CD4-positive, alpha-beta T cell treated with Interleukin-10 for 1 hour (primary cell): ENCODE measurements around the gene KRTAP5-7.
"Not testable (repeated sequence)": the region's sequence is repeated elsewhere in the genome, so short reads cannot be mapped to it uniquely, and the experiment has no call there.

Source experiments
- DNase-seq: peaks from one replicate; pipeline ENCODE4 v3.0.0-alpha.2; 2020

KRTAP5-7 gene

GRCh38 chr11:71535825-71536224 is 8.8 kb downstream of the KRTAP5-7 start:
- no peak for DNase-seq

- DNase-seq: no peak
These were observed 10.5 kb downstream of the KRTAP5-7 start for GRCh38 chr11:71537537-71537936.

GRCh38 chr11:71537977-71538665 is 11.1 kb downstream of the KRTAP5-7 start, which contains the start of gene KRTAP5-8:
KRTAP5-8 (plus strand) TSS chr11:71538025; CDS start chr11:71538056, 31 bp downstream.
- DNase-seq: not testable (repeated sequence)

GRCh38 chr11:71538666-71538990 is 11.6 kb downstream of the KRTAP5-7 start:
- no peak for DNase-seq

- DNase-seq: no peak
These were observed 11.9 kb downstream of the KRTAP5-7 start for GRCh38 chr11:71539017-71539416.

GRCh38 chr11:71539971-71540370 is 12.9 kb downstream of the KRTAP5-7 start:
- not testable (repeated sequence) for DNase-seq

- not testable (repeated sequence) for DNase-seq
These were observed 13.6 kb downstream of the KRTAP5-7 start for GRCh38 chr11:71540521-71541304.

GRCh38 chr11:71542382-71542781 is 15.3 kb downstream of the KRTAP5-7 start:
- DNase-seq: no peak

GRCh38 chr11:71542879-71543777 is 16.1 kb downstream of the KRTAP5-7 start:
- no peak for DNase-seq

- no peak for DNase-seq
These were observed 16.8 kb downstream of the KRTAP5-7 start for GRCh38 chr11:71543866-71544265.

GRCh38 chr11:71544525-71545214 is 17.6 kb downstream of the KRTAP5-7 start:
- DNase-seq: no peak

GRCh38 chr11:71545405-71545966 is 18.4 kb downstream of the KRTAP5-7 start:
- no peak for DNase-seq

- no peak for DNase-seq
These were observed 21.1 kb downstream of the KRTAP5-7 start, which contains the start of gene KRTAP5-9 for GRCh38 chr11:71548120-71548519. KRTAP5-9 (plus strand) TSS chr11:71548420; CDS start chr11:71548658, 238 bp downstream.

GRCh38 chr11:71548716-71549151 is 21.7 kb downstream of the KRTAP5-7 start:
- no peak for DNase-seq

GRCh38 chr11:71551711-71552110 is 24.6 kb downstream of the KRTAP5-7 start:
- DNase-seq: no peak

GRCh38 chr11:71554996-71555395 is 27.9 kb downstream of the KRTAP5-7 start:
- no peak for DNase-seq

- no peak for DNase-seq
These were observed 28.4 kb downstream of the KRTAP5-7 start for GRCh38 chr11:71555508-71555907.

GRCh38 chr11:71556018-71556417 is 29.0 kb downstream of the KRTAP5-7 start:
- DNase-seq: no peak

- no peak for DNase-seq
These were observed 30.2 kb downstream of the KRTAP5-7 start for GRCh38 chr11:71557257-71557656.

GRCh38 chr11:71558996-71559395 is 31.9 kb downstream of the KRTAP5-7 start:
- DNase-seq: no peak

- no peak for DNase-seq
These were observed 35.1 kb downstream of the KRTAP5-7 start for GRCh38 chr11:71562120-71562519.

GRCh38 chr11:71563406-71563805 is 36.3 kb downstream of the KRTAP5-7 start:
- peak; percentile 11 for DNase-seq
